Femur (tissue), 1 donor: ENCODE measurements around the gene CELF4.

Experiments used
- DNase-seq: peaks from one replicate; pipeline ENCODE4 v3.0.0-alpha.2; 2017

Gene CELF4

DNA sequence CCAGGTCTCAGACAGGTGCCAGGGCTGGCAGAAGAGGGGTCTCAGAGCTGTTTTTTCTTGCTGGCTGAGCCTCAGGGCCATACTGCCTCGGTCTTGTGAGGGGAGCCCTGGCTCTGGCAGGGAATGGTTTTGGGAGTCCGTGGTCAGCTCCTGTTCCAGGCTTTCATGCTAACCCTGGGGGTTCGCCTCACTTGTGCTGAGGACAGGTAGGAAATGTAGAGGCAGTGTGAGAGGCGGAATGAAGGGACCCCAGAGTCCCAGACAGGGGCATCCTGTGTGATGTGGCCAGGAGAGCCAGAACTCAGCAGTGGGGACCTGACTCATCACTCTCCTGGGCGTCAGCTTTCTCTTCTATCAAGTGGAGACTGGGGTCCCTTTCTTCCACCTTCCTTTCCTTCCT, 5.7 kb upstream of the CELF4 start:
- DNase-seq = no peak

DNA sequence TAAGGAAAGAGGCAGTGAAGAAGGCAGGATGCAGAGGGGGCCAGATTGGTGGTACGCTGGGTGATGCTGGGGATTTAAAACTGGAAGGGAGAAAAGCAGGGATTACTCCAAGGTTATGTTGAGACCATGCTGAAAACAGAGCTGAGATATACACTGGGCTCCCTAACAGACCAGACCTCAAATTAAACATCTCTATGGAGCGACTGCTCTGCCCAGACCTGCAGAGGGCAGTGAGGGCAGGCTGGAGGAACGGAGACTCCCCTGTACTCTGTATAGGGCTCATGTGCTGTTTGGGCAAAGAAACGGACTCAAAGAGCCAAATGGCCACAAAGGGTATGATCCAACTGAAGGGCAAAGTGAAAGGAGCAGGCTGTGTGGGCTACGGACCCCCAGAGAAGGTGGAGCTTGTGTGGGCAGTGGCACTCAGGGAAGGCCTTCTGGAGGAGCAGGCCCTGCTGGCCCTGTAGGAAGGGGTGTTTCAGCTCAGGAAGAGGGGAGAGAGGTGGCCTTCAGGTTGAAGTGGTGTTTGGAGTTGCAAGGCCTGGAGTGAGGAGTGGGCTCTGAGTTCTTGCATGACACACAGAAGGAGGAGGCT, 4.8 kb upstream of the CELF4 start:
- no peak for DNase-seq

DNA sequence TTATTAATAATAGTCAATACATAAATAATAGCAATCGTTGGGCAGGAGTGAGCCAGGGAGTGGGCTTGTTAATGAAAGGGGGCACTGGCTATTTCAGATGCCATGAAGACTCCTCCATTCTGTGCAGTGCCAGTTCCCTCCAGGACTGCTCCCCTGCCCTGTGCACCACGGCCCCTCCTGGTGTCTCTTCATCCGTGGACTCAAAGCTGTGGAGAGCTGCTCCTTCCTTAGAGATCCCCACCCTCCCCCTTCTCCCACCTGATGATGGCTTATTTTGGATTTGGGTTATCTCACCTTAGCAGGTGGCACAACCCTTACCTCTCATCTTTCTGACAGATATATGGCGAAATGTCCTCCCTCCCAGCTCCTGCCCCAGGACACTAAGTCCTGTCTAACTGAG, 3.1 kb upstream of the CELF4 start:
- no peak for DNase-seq

DNA sequence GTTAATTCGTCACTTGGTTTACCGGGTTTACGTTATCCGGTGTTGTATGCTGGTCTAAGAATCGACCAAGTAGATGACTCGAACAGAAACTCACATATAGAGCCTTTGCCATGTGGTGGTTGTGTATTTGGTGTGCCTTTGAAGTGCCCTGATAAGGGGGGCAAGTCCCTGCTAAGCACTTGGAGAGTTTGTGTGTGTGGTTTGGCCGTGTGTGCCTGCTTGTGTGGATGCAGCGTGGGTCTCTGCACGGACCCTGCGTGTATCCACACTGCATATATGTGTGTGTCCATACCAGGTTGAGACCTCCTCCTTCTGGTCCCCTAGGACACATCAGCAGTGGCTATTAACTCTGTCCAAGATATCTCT, 2.4 kb upstream of the CELF4 start:
- DNase-seq = no peak

DNA sequence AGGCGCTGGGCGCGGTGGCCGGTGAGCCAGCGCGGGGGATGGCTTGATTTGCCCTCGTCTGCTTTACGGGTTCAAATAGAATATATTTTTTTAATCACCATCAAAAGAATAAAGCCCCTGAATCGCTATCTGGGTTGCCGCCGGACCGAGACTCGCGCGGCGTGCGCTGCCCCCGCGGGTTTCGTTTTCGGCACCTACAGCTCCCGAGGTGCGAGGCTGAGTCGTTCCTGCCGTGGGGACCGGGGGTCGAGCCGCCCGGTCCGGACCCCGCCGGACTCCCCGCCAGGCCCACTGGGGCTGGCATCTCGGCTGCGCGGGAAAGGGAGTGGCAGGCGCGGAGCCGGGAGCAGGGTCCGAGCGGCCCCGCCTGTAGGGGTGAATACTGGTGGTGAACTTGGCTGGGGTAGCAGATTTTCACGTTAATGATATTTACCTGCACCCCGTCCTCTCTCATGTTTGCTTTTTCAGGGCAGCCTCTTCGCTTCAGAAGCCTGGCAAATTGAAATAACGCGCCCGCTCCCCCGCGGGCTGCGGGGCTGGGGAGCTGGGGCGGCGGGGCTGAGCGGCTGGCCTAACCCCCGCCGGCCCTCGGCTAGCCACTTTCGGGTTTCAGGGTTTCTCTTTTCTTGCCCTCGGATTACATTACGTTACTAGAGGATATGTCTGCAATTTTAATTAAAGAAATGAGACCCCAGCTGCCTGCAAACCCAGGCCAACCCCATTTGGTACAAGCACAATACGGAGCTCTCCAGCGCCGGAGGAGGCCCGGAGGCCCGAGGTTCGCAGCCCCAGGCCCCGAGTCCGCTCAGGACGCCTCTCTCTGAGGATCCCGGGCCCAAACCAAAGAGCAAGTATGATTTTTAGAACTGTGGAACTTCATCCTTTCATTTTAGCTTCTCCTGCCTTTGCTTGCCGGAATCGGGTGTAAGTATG, 1.7 kb upstream of the CELF4 start:
- DNase-seq = no peak

DNA sequence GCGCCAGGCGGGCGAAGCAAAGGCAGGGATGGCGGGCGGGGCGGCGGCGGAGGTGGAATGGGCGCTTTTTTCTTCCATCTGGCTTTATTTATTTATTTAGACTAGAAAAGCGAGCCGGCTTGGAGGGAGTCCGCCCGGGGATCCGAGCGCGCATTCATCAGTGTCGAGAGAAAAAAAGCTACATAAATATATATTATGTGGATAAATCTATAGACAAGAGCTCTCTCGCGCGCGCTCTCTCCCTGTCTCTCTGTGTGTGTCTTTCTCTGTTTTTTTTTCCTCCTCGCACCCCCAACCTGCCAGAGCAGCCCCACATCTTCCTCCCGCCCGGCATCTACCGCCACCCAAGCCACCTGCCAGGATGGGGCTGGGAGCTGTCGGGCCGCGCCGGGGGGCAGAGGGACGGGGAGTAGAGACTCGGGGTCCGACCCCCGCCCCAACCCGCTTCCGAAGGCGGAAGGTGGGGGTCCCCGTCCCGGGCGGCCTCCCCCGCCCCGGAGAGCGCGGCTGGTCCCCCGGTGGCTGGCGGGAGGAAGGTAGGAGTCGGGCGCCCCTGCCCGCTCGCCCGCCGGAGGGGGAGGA, 972 bp upstream of the CELF4 start:
- DNase-seq = no peak

DNA sequence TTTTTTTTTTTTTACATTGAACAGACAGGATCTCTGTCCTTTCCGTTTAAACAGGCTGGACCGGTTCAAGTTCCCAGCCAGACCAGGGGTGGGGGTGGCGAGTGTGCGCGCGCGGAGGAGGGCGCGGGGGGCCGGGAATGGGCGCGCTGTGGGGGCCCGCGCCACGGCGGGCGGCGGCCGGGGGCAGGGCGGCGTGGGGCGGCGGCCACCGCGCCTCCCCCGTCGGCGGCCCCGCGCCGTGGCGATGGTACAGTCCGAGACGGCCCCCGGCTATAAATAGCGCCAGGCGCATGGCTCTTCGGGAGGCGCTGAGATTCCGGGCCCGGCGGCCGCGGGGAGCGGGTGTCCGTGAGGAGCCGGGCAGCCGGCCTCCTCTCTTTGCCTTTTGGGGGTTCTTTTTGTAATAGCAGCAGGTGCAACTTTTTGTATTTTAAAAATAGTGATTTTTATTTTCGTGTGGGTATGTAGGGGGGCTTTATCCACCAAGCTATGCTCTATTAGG, 430 bp upstream of the CELF4 start:
- peak; percentile 50 for DNase-seq

DNA sequence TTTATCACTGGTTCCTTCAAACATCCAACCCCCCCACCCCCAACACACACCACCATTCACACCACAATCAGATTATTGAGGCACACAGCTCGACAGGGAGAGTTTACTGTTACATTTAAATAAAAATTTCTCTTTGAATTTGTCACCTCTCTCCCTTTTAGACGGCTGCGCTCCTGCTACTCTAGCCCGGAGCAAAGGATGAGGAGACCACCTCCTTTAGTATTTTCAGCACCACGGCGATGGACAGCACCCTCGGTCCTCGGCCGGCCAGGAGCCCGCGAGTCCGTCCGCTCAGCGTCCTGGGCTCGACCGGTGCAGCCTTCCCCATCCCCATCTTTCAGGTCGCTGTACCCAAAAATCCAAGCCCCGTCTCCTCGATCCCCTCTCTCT, 892 bp downstream of the CELF4 start:
- peak; percentile 84 for DNase-seq

DNA sequence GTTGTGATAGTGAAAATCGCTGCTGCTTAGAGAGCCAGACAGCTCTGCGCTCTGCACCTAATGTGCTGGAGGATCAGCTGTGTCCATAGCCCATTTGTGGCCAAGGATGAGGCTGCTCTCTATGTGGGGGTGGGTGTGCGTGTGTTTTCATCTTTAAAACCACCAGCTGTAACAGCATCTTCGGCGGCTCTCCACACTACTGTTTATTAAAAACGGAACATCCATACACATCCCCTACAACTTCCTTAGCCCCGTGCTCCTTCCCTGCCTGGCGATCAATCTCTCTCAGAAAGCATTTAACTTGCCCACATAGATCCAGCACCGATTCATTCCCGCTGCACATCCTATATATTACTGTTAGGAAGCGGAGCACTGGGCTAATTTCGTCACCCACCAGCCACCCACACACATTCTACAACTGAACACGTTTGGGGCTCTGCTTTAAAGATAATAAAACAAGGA, 1.6 kb downstream of the CELF4 start:
- DNase-seq = no peak

DNA sequence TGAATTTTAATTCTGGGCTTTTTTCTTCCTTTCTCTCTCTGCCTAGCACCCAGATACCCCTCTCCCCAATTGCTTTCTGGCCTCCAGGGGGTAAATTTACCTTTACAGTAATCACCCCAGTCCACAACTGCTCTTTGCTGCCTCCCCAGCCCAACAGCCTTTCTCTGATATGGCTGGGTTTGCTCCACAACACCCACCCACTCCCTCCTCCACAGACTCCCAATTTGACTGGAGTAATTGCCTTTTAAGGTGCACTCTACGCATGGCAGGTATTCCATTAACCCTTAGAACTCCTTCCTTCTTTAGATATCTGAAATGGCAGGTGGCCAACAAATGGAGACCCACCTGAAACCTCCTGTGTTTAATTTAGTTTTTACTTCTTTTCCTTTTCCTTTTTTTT, 3.6 kb downstream of the CELF4 start:
- no peak for DNase-seq

DNA sequence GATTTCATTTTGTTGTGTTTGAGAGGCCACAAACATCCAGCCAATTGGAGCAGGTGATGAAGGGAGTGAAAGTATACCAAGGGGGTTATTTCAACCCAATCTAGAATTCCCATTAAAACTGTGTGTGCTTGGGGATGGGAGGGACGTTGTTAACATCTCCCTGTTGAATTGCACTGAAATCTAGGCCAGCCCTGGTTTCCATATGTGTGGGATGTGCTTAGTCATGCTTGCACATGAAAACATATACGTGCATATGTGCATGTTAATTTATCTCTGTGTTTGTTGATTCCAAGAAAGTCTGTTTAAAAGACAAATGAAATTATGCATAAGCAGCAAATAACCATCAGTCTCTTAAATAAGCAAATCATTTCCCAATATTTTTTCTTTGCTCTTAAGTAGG, 5.6 kb downstream of the CELF4 start:
- no peak for DNase-seq

DNA sequence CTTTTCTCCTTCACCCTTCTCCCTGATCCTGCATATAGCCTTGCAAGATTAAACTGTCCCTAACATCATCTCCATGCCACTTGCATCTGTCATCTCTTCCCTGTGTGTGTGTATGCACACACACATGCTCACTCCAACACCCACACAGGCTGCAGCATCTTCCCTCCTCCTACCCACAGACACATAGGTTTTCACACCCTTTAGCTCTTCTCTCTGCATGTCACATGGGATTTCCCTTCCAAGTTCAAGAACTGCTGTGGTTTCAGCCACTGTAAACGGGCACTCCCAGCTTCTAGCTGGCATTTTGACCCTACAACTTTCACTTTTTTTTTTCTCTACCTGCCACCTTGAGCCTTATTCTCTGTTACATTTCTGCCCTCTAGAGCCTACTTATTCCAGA, 6.4 kb downstream of the CELF4 start:
- DNase-seq = no peak

DNA sequence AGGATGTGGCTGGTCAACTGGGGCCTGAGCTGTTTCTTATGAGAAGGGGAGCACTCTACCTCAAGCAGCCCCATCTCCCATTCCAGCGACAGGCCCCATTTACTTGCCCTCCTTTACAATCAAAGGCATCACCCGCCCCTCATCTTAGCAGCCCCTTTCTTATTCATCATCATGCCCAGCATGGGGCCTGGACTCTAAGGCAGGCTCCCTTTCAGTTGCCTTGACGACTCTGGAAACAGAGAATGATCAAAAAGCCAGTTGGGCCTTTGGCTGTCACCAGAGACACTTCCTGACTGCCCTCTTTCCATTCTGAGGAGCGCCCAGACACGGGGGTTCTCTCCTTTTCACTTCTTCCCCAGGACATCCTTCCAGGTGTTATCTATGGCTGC, 11.2 kb downstream of the CELF4 start:
- DNase-seq = no peak

DNA sequence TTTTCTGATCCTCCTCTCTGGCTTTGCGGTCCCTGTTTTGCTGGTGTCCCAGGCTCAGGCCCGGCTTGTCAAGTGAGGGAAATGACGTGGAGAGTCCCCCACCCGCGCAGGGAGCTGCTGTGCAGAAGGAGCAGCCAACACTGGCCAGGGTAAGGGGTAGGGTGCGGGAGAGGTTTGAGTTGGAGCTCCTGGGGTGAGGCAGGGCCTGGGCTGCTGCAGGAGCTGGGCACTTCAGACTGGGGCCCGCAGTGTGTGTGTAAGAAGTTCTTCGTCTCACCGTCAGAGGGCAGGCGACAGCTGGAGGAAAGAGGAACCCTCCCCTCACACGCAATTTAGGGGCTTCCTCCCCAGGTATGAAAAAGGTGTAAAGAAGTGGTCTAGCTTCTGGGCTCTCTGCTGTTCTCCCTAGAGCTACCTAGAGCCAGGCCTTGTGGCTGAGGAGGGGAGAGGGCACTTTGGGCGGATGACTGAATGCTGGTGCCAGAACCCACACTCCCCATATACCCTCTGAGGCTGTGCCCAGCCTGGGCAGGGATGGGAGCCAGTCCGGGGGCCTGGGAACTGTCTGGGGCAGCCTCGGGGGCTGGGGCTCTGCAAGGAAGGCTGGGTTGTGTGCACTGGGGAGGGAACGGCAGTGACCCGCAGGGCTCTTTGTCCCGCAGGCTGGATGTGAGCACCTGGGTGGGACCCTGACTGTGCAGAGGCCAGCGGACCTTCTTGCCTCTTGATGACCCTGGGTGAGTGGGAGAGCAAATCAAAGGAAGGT, 11.8 kb downstream of the CELF4 start:
- no peak for DNase-seq

DNA sequence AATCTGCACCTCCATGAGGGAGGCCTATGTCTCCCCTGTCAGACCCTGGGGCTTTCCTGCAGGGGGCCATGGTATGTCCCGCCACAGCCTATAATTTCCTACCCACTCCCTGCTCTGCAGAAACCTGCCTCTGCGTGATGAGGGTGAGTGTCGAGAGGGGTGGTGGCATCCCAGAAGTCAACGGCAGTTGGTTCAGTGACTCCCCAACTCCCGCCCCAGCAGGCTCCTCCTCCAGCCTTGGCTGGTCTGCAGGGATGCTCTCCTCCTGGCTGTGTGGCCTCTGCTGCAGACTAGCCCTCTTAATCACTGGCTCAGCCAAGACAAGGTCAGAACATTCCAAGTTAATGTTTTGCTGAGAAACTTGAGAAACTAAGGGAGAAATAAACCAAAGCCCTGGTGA, 13.3 kb downstream of the CELF4 start:
- no peak for DNase-seq

DNA sequence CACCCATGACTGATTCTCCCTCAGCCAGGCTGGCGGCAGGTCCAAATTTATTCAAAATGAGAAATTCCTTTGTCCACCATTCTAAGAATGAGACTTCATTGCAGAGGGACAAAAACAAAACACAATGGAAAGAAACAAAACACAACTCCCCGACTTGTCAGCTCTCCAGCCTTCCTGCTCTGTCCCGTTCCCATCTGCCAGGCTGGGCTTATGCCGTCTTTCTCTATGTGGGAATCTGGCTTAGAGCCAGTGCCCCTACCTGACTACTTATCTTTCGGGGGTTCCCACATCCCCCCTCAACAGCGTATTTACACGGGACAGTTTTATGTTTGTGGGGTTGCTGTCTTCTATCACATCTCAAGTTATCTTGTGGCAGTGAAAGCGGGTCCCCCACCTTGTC, 13.8 kb downstream of the CELF4 start:
- DNase-seq = no peak

DNA sequence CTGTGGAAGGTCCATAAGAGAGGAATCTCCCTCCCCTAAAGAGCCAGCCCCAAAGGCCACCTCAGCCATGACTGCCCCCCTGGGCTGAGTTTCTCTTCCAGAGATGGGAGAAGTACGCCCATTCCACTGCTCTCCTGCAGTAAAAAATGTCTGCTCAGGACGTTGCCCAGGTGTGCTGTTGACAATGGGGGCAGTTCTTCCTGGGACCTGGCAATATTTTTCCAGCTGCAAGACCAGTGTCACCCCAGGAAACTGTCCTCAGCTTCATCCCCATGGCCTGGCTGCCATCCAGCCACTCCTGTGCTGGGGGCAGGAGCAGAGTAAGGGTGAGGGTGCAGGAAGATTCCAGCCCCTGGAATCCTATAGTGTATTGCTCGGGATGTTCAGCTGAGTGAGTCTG, 14.3 kb downstream of the CELF4 start:
- no peak for DNase-seq

DNA sequence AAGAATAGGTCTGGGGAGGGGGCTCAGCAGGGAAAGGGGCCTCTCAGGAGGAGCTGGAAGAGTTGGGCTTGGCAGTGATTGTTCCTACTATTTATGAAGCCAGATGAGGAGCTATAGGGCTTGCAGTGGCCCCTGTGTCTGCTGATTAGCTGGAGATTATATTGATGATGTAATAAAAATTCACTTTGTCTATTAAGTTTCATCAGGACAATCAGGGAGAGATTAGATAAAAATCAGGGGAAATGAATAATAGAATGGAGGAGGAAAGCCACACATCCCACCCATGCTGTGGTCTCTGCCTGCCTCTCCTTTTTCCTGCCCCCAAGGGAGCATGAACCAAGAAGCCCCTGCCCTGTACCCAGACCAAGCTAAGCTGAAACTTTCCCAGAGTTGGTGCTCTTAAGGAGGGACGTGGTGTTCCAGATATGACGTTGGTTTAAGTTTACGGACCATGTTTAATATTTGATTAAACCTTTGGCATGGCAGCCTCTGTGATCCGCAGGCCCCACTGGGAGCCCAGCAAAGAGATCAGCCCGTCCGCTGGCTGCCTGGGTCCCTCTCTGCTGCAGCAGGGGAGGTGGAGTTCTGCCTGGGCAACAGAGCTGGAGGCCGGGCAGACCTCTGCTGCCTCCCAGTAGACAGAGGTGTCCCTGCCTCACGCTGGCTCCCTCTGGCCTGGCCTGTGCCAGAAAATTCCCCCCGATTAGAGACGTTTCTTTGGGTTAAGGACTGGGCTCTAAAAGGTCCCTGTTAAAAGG, 15.3 kb downstream of the CELF4 start:
- DNase-seq = no peak

DNA sequence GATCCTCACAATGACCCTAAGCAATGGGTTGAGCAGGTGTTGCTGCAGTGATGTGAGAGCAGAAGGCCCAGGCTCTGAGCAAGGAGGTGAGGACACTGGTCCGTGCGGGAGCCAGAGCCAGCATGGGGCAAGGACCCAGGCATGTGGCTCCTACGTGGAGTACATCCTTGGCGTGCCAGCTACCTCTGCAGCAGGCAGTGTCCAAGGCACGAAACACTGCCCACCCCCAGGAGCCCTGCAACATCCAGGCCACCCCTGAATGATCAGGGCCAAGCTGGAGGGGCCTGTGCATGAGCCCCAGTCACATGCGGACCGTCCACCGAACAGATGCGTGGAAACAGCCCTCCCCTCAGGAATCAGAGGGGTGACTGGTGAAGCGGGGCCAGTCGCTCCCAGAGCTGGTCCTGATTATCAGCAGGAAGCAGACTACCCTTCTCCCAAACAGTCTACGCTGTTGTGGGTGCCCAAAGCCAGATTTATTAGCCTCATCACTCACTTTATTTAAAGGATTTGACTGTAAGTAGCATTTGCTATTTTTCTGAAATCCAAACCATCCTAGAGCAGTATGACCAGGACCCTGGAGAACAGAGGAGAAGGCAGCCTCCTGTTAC, 16.8 kb downstream of the CELF4 start:
- no peak for DNase-seq

DNA sequence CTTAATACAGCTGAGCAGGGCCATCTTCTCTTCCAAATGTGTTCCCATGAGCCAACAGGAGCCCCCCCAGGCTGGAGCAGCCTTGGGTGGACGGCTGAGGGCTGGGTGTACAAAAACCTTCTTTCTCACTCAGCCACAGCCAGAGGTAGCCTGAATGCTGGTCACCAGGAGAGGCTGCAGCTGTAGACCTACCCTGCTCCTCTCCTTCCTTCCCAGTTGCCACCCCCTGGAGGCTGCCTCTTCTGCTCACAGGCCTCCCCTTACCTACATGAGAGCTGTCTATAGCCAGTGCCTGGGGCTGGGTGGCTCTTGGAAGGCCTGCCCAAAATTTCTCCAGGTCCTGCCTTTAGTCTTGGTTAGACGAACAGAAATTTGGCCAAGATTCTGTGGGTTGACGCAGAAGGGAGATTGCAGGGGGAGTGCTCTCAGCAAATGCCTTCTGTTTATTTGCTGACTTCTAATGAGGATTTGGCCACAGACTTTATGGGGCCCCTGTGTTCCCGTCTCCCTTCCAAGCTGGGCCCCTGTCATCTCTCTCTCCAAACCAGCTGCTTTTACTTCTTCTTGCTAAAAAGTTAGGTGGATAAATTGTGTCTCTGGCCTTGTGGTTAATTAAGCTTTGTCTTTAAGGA, 18.3 kb downstream of the CELF4 start:
- no peak for DNase-seq

DNA sequence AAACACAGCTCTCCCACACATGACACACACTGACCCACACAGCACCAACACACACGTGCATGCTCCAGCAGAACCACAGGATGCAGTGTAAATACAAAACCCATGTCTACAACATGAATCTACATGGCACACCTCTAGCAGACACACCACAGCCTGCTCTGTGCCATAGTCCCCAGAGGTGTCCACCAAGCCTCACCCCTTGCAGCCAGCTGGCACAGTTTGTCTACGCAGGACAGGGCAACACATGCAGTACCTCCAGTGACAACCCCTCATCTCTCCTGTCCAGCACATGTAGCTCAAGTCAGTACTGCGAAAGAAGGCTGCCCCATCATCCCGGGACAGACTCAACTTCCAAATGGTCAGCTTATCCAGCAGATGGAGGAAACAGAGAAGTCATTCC, 18.9 kb downstream of the CELF4 start:
- no peak for DNase-seq

DNA sequence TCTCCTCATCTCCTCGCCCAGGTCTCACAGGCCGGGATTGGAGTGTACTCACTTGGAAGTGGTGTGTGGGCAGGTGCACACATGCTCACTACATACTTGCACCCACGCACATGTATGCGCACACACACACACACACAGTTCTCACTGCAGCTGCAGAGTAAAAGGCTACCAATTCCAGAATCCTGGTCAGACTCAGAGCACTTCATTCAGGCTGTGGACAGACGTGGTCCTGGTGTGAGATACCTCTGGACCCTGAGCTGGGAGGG, 19.4 kb downstream of the CELF4 start:
- DNase-seq = no peak
